HG03175 (cell line): ENCODE results near the gene SMIM23.

Source experiments
- ATAC-seq: cut with Tn5 transposase; IDR thresholded peaks from one replicate; pipeline ENCODE4 v1.9.1; 2021; ENCODE audit warnings: mild to moderate bottlenecking, moderate library complexity; ENCODE audit not compliant: unreplicated experiment

The SMIM23 gene

DNA sequence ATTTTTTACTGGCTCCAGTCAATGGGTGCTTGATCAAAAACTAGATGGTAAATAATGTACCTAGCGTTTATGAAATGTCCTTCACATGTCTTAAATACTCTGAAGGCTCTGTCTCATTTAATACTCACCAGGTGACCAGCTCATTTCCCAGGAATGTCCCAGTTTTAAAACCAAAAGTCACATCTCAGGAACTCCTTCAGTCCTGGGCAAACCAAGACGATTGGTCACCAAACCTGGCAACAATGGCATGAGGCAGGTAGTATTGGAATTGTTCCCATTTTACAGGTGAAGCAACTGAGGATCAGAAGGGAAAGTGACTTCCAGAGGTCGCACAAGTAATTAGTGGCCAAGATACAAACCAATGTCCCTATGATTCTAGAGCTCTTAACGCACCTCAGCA lies 27.7 kb downstream of the SMIM23 start:
- no peak for ATAC-seq

DNA sequence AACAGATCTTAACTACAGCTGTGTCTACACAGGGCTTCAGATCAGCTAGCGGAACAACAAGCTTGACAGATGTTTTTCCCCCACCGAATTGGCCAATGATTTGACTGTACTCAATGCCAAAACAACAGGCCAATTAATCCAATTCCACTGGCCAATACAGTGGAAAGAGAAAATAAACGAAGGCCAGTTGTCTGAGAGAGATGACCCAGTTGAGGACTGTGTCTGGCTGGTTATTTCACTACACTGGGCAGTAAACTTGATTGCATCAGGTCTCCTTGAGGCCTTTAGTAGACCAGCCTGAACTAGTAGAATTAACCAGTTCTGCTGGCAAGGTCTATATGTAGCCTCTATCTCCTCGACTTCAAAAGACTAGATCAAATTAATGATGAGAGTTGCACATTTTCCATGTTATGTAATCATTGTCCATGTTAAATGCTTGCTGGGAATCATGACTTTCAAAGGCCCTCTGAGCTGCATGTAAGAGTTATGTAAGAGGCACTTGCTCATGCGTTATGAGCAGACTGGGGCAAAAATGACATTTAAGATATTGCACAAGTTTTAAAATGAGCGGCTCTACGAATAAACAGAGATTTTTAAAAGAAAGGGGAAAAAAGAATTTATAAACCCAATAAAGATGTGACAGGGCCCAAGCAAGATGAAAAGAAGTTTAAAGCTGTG lies 28.3 kb downstream of the SMIM23 start:
- no peak for ATAC-seq

DNA sequence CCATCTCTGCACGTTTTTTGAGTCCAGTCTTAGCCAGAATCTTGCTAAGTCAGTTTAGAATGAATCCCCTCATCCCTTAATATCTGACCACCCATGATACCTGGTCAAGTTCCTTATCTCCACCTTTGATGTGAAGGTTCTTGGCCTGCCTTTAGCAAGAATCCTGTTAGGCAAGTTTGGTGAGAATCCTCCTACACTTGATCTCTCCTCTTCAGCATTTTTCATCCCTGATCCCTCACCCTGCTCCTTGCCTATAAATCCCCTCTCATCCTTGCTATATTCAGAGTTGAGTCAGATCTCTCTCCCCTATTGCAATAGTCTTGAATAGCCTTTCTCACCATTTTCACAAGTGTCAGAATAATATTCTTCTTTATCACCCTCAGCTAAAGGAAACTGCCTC lies 31.0 kb downstream of the SMIM23 start:
- ATAC-seq, result no peak

DNA sequence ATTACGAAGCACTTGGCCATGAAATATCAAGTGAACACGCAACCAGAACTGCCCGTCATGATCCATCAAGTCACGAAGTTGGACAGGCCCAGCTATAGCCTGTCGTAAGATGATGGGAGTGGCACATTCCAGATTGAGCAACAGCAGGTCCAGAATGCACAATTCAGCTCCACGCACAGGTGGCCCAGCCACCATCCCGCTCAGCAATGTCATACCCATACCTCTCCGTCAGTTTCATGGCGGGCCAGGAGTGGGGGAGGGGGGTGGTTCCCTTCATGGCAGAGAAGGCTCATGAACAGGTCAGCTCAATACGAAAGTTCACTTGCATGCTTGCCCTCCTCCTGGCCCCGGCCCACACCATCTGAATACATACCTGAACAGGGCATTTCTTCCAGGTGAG lies 34.9 kb downstream of the SMIM23 start:
- ATAC-seq, result no peak

DNA sequence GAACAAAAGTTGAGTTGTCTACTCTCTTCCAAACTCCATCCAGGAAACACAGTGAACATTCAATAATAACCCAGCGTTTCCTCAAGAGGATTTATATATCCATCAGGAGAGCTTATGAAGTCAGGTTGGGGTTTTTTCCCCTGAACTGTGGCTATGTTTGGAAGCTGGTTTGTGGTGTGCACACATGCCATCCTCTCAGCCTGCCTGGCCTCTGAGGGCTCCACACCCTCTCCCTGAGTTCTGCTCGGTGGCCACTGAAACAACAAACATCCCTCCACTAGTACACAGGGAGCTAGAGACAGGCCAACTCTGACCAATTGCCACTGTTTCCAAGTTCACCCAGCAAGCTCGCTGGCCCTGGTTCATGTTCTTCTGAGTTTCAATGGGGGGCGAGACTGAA lies 35.7 kb downstream of the SMIM23 start:
- no peak for ATAC-seq

DNA sequence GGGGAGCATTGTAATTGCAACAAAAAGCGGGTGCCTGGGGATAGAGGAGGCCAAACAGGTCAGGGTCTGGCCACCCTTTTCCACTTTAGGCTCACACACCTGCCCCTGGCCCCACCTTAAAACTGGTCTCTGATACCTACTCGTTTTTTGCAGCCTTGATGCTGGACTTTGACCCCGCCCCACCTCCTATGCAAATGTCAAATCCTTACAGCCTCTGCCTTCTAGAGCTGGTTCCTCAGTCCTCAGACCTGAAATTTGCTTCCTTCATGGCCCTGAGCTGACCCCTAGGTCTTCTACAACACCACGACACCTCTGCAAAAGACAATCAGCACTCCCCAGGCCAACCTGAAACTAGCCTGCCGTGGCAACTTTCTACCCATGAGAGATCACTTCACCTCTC lies 37.7 kb downstream of the SMIM23 start:
- ATAC-seq, result no peak

DNA sequence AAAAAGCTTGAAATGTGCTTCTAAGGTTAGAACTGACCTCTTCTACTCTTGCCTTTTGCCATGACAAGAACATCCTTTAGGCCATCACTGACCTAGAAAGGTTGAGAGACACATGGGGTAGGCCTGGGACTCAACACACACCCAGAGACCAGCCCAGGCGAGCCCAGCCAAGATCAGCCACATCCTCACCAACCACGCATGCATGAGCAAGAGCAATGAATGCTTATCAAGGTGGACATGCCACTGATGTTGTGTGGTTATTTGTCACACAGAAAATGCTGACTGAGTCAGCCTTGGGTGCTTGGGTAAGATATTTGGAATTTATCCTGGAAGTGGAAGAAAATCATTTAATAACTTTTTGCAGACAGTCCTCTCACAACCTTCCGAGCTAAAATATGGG lies 39.4 kb downstream of the SMIM23 start:
- ATAC-seq, result no peak

DNA sequence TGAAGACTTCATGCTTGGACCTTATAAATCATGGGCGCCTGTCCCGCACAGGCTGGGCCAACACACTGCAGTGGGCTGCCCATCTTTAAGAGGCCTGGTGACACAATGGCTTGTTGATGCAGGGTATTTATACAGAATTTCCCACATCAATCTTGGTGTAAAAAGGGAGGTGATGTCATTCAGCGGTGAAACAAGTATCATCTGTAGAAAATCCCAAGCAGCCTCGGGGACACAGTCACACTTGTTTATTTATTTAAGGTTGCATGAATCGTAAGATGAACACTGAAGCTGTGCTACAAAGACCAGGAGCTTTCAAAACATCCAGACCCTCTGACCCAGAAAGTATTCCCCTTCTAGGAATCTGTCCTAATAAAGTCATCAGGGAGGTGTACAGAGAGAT lies 40.5 kb downstream of the SMIM23 start:
- ATAC-seq, result no peak

DNA sequence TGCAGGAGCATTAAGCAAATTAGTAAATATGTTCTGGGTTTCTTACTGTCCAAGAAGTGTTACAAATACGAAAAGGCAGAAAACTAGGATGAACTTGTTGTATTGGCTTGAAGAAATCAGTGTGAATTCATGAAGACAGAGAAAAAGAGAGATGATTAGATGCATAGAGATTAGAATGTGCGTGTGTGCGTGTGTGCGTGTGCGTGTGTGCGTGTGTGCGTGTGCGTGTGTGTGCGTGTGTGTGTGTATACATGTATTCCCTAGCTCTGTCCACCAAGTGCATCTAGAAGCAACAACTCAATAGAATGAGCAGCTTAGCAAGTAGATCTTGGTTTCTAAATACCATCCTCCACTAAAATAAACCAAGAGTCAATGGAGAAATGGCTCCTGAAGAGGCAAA lies 41.5 kb downstream of the SMIM23 start:
- no peak for ATAC-seq

DNA sequence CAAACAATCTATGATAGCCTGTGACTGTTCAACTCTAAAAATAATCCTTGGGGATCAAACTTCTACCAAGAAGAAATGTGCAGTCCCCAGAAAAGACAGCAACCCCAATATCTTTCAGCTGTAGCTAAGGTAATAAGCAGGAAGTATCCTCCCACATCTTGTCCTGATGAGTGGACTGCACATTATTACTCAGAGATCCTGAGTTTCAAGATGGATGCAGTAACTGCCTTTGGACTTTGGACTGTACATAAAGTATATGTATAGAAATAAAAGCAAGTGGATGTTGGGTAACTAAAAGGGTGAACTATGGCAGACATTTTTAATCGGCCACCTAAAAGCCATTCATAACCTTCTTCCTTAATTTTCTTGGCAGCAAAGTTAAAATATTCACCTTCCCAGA lies 45.1 kb downstream of the SMIM23 start:
- ATAC-seq, result no peak

DNA sequence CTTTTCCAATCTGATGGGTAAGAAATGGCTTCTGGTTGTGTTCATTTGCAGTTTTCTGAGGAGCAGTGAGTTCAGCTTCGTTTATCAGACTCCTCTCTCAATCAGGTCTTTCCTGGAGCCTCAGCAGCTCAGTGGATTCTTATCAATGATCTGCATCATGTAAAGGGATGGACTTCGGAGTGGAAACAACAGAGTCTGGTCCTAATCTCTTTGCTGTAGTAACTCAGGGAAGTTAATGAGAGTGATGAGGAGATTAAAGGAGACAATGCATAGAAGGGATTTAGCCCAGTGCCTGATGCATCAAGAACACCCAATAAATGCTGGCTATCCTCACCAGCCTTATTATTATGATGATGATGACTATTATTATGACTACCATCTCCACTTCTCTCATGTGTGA lies 47.2 kb downstream of the SMIM23 start:
- ATAC-seq, result no peak

DNA sequence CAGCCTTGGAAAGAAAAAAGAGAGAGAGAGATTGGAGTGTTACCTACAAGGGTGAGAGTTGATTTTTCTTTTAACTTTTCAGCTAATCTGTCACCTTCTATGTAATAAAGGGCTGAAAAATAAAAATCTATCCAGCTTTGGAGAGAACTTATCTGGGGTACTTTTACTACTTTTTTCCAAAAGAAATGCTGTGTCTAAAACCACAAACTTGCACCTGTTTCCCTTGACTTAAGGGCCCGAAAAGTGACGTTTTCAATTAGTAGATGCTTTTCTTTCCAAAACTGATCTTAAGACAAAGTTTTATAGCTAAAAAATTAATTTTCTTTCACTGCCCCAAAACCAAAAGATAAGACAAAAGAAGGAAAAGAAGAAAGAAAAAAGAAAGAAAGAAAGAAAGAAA lies 48.8 kb downstream of the SMIM23 start:
- no peak for ATAC-seq

DNA sequence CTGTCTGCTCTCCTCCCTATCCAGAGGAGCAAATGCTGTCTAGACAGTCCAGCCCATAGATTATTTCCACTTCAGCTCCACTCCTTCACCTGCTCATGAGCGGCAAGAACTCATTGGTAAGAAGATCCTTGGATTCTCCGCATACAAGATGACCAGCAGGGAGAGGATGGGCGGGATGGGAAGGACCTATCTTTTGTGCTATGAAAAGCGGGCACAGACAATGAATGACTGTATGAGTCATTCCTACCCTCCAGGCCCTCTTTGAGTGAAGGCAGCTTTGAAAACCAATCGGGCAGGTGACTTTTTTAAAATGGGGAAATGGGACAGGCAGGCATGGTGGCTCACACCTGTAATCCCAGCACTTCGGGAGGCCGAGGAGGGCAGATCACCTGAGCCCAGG lies 49.4 kb downstream of the SMIM23 start:
- no peak for ATAC-seq

DNA sequence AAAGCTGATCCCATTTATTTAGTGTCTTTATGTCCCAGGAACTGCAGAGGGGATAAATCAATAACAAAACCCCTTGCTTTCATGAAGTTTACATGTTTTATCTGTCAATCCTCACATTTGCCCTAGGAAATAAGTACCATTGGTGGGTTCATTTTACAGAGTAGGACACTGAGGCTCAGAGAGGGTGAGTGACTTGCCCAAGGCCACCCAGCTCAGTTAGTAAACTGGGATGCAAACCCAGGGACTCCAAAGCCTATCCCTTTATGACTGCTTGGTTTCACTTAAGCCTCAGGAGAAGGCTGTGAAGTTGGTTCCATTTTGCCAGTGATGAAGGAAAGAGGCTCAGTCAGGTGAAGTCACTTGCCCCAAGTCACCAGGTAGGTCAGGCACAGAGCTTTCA lies 51.9 kb downstream of the SMIM23 start:
- no peak for ATAC-seq

DNA sequence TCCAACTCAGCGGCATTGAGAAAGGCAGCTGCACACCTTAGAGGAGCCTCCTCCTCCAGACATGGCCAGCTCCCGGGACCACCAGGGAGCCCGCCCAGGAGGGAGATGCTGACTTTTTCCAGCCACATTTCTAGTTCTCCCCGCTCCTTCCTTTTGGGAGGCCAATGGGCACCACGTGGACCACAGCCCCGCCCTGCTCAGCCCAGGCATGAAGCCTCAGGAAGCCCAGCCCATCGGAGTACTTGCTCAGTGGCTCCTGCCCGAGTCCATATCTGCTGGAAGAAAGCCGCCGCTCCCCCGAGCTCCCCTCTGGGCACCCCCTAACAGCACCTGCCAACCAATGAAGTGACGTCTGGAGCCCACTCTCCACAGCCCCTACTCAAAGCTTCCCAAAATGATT lies 52.4 kb downstream of the SMIM23 start:
- no peak for ATAC-seq

DNA sequence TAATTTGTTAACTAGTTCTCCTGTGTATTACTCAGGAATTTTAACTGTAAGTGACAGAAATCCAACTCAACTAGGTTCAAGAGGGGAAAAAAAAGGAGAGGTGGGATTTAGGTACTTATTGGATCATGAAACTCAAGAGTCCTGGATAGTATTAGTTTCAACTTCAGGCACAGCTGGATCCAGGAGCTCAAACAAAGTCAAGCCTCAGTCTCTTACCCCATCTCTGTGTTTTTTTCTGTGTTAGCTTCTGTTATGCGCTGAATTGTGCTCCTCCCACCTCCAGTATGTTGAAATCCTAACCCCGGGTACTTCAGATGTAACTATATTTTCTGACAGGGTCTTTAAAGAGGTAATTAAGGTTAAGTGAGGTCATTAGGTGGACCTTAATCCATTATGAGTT lies 53.5 kb downstream of the SMIM23 start:
- ATAC-seq, result no peak

DNA sequence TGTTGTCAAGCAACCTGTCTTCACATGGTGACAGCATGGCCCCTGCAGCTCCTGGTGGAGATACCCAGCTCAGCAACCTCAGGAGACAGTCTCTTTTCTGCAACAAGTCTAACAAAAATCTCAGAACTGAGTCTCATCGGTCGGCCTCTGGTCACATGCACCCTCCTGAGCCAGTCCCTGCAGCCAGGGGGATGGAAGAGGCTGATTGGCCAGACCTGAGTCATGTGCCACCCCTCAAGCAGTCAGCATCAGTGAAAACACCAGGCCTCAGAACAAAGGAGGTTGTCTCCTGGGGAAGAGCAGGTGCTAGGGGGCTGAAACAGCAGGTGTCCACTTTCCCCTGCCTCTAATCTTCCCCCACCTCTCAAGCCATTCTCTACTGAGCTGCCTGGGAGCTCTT lies 54.4 kb downstream of the SMIM23 start:
- ATAC-seq, result no peak
